Muscle layer of duodenum (tissue), 2 donors: ENCODE data around the gene CAPN12.
A peak's percentile ranks its signal among the peaks of the same experiment; 100 is the strongest.

Experiments used
- H3K27ac ChIP-seq: one replicate; pipeline ENCODE4 v1.7.0; 2013; ENCODE audit warnings: mild to moderate bottlenecking, low read length
- H3K27me3 ChIP-seq: one replicate; pipeline ENCODE4 v1.7.0; 2013; ENCODE audit warnings: low read depth, mild to moderate bottlenecking, control low read depth, low read length
- H3K36me3 ChIP-seq, 2 donors: one replicate each; pipeline ENCODE4 v1.7.0; 2013; ENCODE audit warnings: low read length in 2 of 2, control low read depth in 1 of 2, mild to moderate bottlenecking in 1 of 2; ENCODE audit not compliant: insufficient read depth in 2 of 2, control insufficient read depth in 1 of 2
- H3K4me1 ChIP-seq, 2 donors: one replicate each; pipeline ENCODE4 v1.7.0; 2013; ENCODE audit warnings: low read length in 2 of 2, mild to moderate bottlenecking in 2 of 2, control low read depth in 1 of 2, moderate library complexity in 1 of 2; ENCODE audit not compliant: insufficient read depth in 2 of 2, control insufficient read depth in 1 of 2
- H3K4me3 ChIP-seq, 2 donors: one replicate each; pipeline ENCODE4 v1.7.0; 2013; ENCODE audit warnings: low read length in 2 of 2, low read depth in 1 of 2, mild to moderate bottlenecking in 1 of 2
- H3K9me3 ChIP-seq, 2 donors: one replicate each; pipeline ENCODE4 v1.7.0; 2013; ENCODE audit warnings: low read length in 2 of 2, control low read depth in 1 of 2, mild to moderate bottlenecking in 1 of 2; ENCODE audit not compliant: control insufficient read depth in 1 of 2
- donor health status: healthy.

The CAPN12 gene

GRCh38 chr19:38721979-38722773, 22.1 kb downstream of the CAPN12 start:
- no peak overlapping the region for H3K4me3 ChIP-seq
- no peaks in the 10 kb centered on the region for H3K9me3 ChIP-seq
- H3K36me3 ChIP-seq, result peaks cover 72 to 95% of the 10 kb centered on the region in 2 donors
- no peaks in the 10 kb centered on the region for H3K27me3 ChIP-seq
- H3K27ac ChIP-seq, result peak overlapping the region; percentile 39
- peaks cover 3 to 36% of the 10 kb centered on the region in 2 donors for H3K4me1 ChIP-seq

GRCh38 chr19:38721496-38721895, 22.8 kb downstream of the CAPN12 start:
- Histone ChIP-seq H3K4me3 (no peak overlapping the region), H3K4me1 (peaks cover 3 to 36% of the 10 kb centered on the region in 2 donors), H3K27ac (peak overlapping the region; percentile 33), H3K9me3 (no peaks in the 10 kb centered on the region), H3K27me3 (no peaks in the 10 kb centered on the region), H3K36me3 (peaks cover 70 to 95% of the 10 kb centered on the region in 2 donors)

GRCh38 chr19:38720559-38721236, 23.6 kb downstream of the CAPN12 start:
- no peaks in the 10 kb centered on the region for H3K9me3 ChIP-seq
- no peak overlapping the region for H3K27ac ChIP-seq
- peaks cover 3 to 36% of the 10 kb centered on the region in 2 donors for H3K4me1 ChIP-seq
- peaks cover 69 to 92% of the 10 kb centered on the region in 2 donors for H3K36me3 ChIP-seq
- no peak overlapping the region for H3K4me3 ChIP-seq
- no peaks in the 10 kb centered on the region for H3K27me3 ChIP-seq

GRCh38 chr19:38719761-38720558, 24.3 kb downstream of the CAPN12 start:
- Histone ChIP-seq H3K4me1 (peaks cover 3 to 36% of the 10 kb centered on the region in 2 donors), H3K27me3 (no peaks in the 10 kb centered on the region), H3K27ac (peak overlapping the region; percentile 45), H3K36me3 (peaks cover 64 to 85% of the 10 kb centered on the region in 2 donors), H3K9me3 (no peaks in the 10 kb centered on the region), H3K4me3 (no peak overlapping the region)

- Histone ChIP-seq H3K9me3 (no peaks in the 10 kb centered on the region), H3K27me3 (no peaks in the 10 kb centered on the region), H3K27ac (peak overlapping the region; percentile 45), H3K4me3 (no peak overlapping the region), H3K36me3 (peaks cover 68 to 84% of the 10 kb centered on the region in 2 donors), H3K4me1 (peaks cover 3 to 44% of the 10 kb centered on the region in 2 donors)
Observed at GRCh38 chr19:38718747-38719543, 25.3 kb downstream of the CAPN12 start.

- Histone ChIP-seq H3K4me3 (no peak overlapping the region), H3K9me3 (no peaks in the 10 kb centered on the region), H3K36me3 (peaks cover 73 to 74% of the 10 kb centered on the region in 2 donors), H3K27ac (no peak overlapping the region), H3K27me3 (no peaks in the 10 kb centered on the region), H3K4me1 (peaks cover 2 to 52% of the 10 kb centered on the region in 2 donors)
Observed at GRCh38 chr19:38717855-38718254, 26.4 kb downstream of the CAPN12 start.

- no peaks in the 10 kb centered on the region for H3K27me3 ChIP-seq
- H3K4me1 ChIP-seq, result peaks cover 0 to 54% of the 10 kb centered on the region in 2 donors
- no peaks in the 10 kb centered on the region for H3K9me3 ChIP-seq
- H3K27ac ChIP-seq, result no peak overlapping the region
- no peak overlapping the region for H3K4me3 ChIP-seq
- peaks cover 67 to 69% of the 10 kb centered on the region in 2 donors for H3K36me3 ChIP-seq
Observed at GRCh38 chr19:38717051-38717450, 27.2 kb downstream of the CAPN12 start.

GRCh38 chr19:38715555-38715954, 28.7 kb downstream of the CAPN12 start:
- Histone ChIP-seq H3K36me3 (peaks cover 60 to 66% of the 10 kb centered on the region in 2 donors), H3K4me3 (no peak overlapping the region), H3K27me3 (no peaks in the 10 kb centered on the region), H3K9me3 (no peaks in the 10 kb centered on the region), H3K27ac (no peak overlapping the region), H3K4me1 (peaks cover 0 to 61% of the 10 kb centered on the region in 2 donors)

GRCh38 chr19:38714354-38714778, 29.9 kb downstream of the CAPN12 start:
- H3K9me3 ChIP-seq, result no peaks in the 10 kb centered on the region
- peaks cover 0 to 58% of the 10 kb centered on the region in 2 donors for H3K4me1 ChIP-seq
- peaks cover 68% of the 10 kb centered on the region in 2 donors for H3K36me3 ChIP-seq

GRCh38 chr19:38713865-38714264, 30.4 kb downstream of the CAPN12 start:
- Histone ChIP-seq H3K9me3 (no peaks in the 10 kb centered on the region), H3K36me3 (peaks cover 68% of the 10 kb centered on the region in 2 donors), H3K4me3 (no peak overlapping the region), H3K27ac (no peak overlapping the region), H3K4me1 (peaks cover 0 to 54% of the 10 kb centered on the region in 2 donors), H3K27me3 (no peaks in the 10 kb centered on the region)

More at GRCh38 chr19:38714354-38714778, 29.9 kb downstream of the CAPN12 start:
- Histone ChIP-seq H3K4me3 (no peak overlapping the region), H3K27me3 (no peaks in the 10 kb centered on the region), H3K27ac (no peak overlapping the region)
